Skeletal muscle satellite cell (primary cell): Measurements from ENCODE around the gene PEX14.

Experiments used
- H3K27me3 ChIP-seq: 2 replicates; pipeline ENCODE4 v1.7.0; 2013; ENCODE audit warnings: low read length; ENCODE audit not compliant: control insufficient read depth, insufficient read depth
- H3K36me3 ChIP-seq: 2 replicates; pipeline ENCODE4 v1.7.0; 2013; ENCODE audit warnings: mild to moderate bottlenecking, control low read depth, low read length; ENCODE audit not compliant: insufficient read depth
- H3K4me1 ChIP-seq: 2 replicates; pipeline ENCODE4 v1.7.0; 2013; ENCODE audit warnings: low read length; ENCODE audit not compliant: control insufficient read depth, insufficient read depth
- H3K4me2 ChIP-seq: 2 replicates; pipeline ENCODE4 v1.7.0; 2013; ENCODE audit warnings: mild to moderate bottlenecking, low read length
- H3K4me3 ChIP-seq: 2 replicates; pipeline ENCODE4 v1.7.0; 2013; ENCODE audit warnings: low read length
- H3K9ac ChIP-seq: 2 replicates; pipeline ENCODE4 v1.7.0; 2013; ENCODE audit warnings: mild to moderate bottlenecking, low read depth, low read length, moderate library complexity
- H3K9me3 ChIP-seq: replicated peaks from 2 replicates; pipeline ENCODE4 v1.7.0; 2013; ENCODE audit warnings: mild to moderate bottlenecking, control low read depth, low read length

PEX14 gene

DNA sequence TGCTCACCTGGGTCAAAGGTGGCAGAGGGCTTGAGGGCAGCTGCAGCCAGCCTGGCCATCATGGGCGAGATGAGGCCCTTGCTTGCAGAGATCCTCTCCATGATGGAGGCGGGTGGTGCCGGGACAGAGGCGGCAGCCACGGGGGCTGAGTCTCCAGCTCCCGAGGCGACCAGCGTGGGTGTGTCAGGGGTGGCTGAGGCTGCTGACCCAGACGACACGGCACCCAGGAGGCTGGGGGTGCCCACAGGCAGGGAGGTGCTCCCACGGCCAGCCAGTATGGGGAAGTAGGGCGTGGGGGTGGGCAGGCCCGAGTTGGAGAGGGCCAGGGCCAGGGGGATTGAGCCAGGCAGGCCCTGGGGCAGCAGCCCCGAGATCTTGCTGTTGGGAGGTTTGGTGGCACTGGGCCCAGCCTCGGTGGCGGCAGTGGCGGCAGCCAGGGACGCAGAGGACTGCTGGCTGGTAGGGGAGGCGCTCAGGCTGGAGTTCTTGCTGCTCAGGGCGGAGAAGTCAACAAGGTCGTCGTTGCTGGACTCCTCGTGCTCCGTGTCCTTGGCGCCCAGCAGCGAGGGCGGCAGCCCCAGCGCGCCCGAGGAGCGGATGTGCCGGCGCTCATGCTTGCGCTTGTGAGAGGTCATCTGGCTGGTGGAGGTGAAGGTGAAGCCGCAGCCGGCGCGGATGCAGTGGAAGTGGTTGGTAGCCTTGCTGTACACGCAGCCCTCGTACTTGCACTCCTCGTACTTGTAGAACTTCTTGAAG is 178.8 kb downstream of the PEX14 start:
- no peaks in the 10 kb centered on the region for H3K27me3 ChIP-seq
- no peak overlapping the region for H3K9ac ChIP-seq
- H3K36me3 ChIP-seq = no peaks in the 10 kb centered on the region
- H3K9me3 ChIP-seq = no peaks in the 10 kb centered on the region
- no peak overlapping the region for H3K4me2 ChIP-seq
- no peaks in the 10 kb centered on the region for H3K4me1 ChIP-seq
- H3K4me3 ChIP-seq = no peak overlapping the region

DNA sequence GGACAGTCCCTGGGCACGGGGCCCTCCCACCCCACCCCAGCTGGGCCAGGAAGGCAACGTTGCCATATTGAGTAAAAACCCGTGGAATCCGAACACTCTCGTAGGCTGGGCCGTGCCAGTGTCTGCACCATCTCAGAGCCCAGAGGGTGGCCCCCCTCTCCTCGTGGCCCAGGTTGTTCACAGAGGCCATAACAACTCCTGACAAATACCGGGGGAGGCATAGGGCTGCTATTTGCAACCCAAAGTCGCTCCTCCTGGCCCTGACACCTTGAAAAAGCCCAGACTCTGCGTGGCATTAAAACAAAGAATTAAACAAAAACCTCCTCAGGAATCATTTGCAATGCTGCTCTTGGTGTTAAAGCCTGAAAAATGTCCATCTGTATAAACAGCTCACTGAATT is 180.3 kb downstream of the PEX14 start:
- Histone ChIP-seq H3K4me3 (no peak overlapping the region), H3K4me1 (no peaks in the 10 kb centered on the region), H3K36me3 (no peaks in the 10 kb centered on the region), H3K27me3 (no peaks in the 10 kb centered on the region), H3K4me2 (no peak overlapping the region), H3K9me3 (no peaks in the 10 kb centered on the region), H3K9ac (no peak overlapping the region)

DNA sequence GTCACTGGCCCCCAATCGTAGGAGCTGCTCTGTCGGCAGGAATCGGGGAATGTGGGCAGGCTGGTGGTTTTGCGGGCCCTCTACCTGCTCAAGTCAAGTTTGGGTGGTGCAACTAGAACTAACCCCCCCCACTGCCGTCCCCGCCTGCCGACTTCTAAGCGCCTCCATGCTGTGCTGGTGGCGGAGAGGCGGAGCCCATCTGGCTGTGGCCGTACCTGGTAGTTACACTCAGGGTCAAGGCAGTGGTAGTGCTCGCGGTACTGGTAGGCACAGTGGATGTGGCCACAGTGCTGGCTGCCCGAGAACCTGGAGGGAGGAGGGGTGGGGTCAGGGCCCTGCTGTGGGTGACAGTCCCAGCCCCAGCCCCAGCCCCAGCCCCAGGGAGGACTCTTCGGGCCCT is 181.7 kb downstream of the PEX14 start:
- H3K4me3 ChIP-seq = no peak overlapping the region

DNA sequence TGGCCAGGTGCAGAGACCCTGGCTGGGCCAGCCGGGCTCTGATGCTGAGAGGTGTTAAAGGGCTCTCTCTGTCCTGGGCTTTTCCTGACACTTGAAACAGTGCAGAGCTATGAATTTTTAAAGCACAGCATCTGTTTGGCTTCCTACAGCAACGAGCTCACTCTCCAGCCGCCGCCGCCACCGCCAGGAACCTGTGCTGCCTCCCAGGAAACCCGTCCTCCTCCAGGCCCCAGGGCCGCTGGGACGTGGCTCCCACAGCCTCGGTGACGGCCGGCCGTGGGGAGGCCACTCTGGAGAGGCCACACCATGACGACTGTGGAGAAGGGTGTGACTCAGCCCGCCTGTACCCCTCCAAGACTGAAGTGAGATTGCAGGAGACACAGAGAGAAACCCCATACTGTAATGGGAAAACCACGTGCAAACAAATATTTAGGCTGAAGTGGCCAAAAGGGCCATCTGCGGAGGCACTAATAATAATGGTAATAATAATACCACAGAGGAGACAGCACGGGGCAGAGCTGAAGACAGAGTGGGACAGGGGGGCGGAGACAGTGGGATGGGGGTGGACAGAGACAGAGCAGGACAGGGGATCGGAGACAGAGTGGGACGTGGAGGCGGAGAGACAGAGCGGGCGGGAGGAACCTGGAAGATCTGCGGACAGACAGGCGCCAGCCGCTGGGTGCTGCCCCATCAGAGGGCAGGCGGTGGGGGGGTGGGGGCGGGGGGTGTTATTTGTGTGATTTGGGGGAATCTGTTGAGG is 182.5 kb downstream of the PEX14 start:
- H3K4me3 ChIP-seq = no peak overlapping the region
- H3K4me2 ChIP-seq = no peak overlapping the region
- no peaks in the 10 kb centered on the region for H3K27me3 ChIP-seq
- H3K4me1 ChIP-seq = no peaks in the 10 kb centered on the region
- no peaks in the 10 kb centered on the region for H3K36me3 ChIP-seq
- H3K9me3 ChIP-seq = no peaks in the 10 kb centered on the region
- no peak overlapping the region for H3K9ac ChIP-seq

More for the DNA sequence above, 181.7 kb downstream of the PEX14 start:
- Histone ChIP-seq H3K27me3 (no peaks in the 10 kb centered on the region), H3K9me3 (no peaks in the 10 kb centered on the region), H3K4me2 (no peak overlapping the region), H3K4me1 (no peaks in the 10 kb centered on the region), H3K36me3 (no peaks in the 10 kb centered on the region), H3K9ac (no peak overlapping the region)

DNA sequence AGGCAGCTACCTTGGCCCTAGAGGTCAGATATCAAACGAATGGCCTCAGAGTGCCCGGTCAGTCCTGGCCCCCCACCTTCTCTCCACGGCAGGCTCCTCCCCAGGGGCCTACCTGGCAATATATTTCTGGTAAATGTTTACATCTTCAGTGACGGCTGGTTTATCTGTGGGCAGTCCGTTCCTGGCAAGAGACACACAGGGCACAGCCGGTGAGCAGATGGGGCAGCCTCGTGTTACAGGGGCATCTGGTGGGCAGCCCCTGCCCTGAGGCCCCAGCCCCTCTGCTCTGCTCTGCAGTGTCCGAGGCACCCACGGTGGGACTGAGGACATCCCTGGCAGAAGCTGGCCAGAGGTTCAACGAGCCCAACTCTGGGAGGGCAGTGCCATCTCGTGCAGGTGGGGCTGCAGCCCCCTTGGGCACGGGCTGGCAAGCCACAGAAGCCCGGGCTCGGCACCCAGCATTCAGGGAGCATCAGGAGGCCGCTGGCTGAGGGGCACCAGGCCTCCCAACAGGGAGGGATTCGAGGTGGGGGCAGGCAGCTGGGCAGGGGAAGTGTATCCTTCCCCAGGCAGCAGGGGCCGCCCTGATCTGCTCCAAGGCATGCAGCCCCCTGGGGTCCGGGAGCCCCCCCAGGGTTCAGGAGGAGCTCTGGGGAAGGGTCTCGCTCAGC is 183.8 kb downstream of the PEX14 start:
- Histone ChIP-seq H3K36me3 (no peaks in the 10 kb centered on the region), H3K9ac (no peak overlapping the region), H3K4me2 (no peak overlapping the region), H3K27me3 (peaks cover 3% of the 10 kb centered on the region), H3K4me1 (peaks cover 5% of the 10 kb centered on the region), H3K4me3 (no peak overlapping the region), H3K9me3 (no peaks in the 10 kb centered on the region)

DNA sequence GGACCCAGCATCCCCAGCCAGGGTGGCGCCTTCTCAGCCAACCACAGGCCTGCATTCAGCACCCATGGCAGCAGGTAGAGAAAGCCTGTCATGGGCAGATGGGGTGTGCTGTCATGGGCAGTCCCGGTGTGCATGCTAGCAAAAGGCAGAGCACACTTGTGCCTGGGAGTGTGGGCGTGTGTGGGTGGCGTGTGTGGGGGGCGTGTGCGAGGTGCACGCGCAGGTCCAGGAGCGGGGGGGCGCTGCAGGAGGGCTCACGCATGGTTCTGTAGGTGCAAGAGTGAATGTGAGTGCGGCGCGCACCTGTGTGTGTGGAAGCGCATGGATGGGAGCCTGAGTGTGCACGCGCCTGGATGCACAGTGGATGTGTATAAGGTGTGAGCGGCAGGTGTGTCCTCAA is 184.5 kb downstream of the PEX14 start:
- H3K4me2 ChIP-seq = no peak overlapping the region
- peaks cover 6% of the 10 kb centered on the region for H3K4me1 ChIP-seq
- H3K27me3 ChIP-seq = peaks cover 5% of the 10 kb centered on the region
- no peak overlapping the region for H3K4me3 ChIP-seq
- H3K36me3 ChIP-seq = no peaks in the 10 kb centered on the region
- no peak overlapping the region for H3K9ac ChIP-seq
- H3K9me3 ChIP-seq = no peaks in the 10 kb centered on the region

DNA sequence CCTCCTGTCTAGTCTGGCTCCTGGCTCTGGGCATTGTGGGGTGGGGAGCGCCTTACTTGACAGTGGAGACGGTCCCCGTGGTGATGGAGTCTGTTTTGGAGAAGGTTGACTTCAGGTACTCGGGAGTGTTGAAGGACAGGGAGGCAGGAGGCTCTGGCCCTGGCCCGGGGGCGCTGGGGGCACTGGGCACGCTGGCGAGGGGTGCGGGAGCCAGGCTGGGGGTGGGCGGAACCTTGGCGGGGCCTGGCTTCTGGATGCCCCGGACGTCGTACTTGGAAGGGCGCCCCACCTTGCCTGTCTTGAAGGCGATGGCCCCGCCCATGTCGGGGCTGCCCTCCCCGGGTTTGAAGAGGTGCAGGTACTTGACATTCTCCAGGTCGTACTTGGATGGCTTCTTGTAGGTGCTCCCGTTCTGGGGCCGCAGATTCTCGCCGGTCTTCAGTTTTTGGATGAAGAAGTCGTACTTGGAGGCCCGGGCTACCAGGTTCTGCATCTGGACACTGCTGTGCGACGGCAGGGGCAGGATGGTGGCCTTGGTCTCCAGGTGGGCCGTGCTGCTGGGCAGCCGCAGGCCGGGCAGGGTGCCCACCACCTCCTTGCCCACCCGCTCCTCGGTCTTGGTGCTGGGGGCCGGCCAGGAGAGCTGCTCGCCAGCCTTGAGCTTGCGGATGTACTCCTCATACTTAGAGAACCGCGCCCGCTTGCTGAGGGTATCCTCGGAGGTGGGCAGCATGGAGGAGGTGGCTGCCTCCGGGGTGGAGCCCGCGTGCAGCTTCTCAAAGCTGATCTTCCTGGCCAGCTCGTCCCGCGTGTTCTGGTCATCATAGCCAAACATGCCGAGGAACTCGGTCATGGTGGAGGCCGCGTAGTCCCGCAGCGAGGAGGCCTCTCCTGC is 185.1 kb downstream of the PEX14 start:
- H3K9ac ChIP-seq = no peak overlapping the region
- H3K4me3 ChIP-seq = no peak overlapping the region
- peaks cover 5% of the 10 kb centered on the region for H3K27me3 ChIP-seq
- H3K4me2 ChIP-seq = no peak overlapping the region
- no peaks in the 10 kb centered on the region for H3K9me3 ChIP-seq
- peaks cover 6% of the 10 kb centered on the region for H3K4me1 ChIP-seq
- H3K36me3 ChIP-seq = no peaks in the 10 kb centered on the region

DNA sequence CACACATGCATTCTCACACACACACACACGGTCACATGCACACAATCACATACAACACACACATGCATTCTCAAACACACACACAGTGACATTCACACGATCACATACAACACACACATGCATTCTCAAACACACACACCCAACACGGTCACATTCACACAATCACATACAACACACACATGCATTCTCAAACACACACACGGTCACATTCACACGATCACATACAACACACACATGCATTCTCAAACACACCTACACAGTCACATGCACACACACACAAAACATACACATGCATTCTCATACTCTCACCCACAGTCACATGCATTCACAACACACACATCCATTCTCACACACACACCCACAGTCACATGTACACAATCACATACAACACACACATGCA is 186.7 kb downstream of the PEX14 start:
- Histone ChIP-seq H3K27me3 (peaks cover 11% of the 10 kb centered on the region), H3K9ac (no peak overlapping the region), H3K36me3 (no peaks in the 10 kb centered on the region), H3K9me3 (no peaks in the 10 kb centered on the region), H3K4me2 (no peak overlapping the region), H3K4me3 (no peak overlapping the region), H3K4me1 (peaks cover 6% of the 10 kb centered on the region)

DNA sequence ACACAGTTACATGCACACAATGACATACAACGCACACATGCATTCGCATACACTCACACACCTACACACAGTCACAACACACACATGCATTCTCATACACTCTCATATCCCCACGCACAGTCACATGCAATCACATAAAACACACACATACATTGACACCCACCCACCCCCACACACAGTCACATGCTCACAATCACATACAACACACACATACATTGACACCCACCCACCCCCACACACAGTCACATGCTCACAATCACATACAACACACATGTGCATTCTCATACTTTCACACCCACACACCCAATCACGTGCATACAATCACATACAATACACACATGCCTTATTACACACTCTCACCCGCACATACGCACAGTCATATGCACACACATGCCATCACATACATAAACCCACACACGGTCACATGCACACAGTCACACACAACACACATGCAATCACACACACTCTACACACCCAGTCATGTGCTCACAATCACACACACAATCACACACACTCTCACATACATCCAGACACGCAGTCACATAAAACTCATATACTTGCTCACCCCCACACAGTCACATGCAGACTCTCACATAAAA is 187.4 kb downstream of the PEX14 start:
- peaks cover 6% of the 10 kb centered on the region for H3K4me1 ChIP-seq
- H3K4me2 ChIP-seq = no peak overlapping the region
- no peak overlapping the region for H3K9ac ChIP-seq
- no peak overlapping the region for H3K4me3 ChIP-seq
- no peaks in the 10 kb centered on the region for H3K9me3 ChIP-seq
- peaks cover 11% of the 10 kb centered on the region for H3K27me3 ChIP-seq
- no peaks in the 10 kb centered on the region for H3K36me3 ChIP-seq

DNA sequence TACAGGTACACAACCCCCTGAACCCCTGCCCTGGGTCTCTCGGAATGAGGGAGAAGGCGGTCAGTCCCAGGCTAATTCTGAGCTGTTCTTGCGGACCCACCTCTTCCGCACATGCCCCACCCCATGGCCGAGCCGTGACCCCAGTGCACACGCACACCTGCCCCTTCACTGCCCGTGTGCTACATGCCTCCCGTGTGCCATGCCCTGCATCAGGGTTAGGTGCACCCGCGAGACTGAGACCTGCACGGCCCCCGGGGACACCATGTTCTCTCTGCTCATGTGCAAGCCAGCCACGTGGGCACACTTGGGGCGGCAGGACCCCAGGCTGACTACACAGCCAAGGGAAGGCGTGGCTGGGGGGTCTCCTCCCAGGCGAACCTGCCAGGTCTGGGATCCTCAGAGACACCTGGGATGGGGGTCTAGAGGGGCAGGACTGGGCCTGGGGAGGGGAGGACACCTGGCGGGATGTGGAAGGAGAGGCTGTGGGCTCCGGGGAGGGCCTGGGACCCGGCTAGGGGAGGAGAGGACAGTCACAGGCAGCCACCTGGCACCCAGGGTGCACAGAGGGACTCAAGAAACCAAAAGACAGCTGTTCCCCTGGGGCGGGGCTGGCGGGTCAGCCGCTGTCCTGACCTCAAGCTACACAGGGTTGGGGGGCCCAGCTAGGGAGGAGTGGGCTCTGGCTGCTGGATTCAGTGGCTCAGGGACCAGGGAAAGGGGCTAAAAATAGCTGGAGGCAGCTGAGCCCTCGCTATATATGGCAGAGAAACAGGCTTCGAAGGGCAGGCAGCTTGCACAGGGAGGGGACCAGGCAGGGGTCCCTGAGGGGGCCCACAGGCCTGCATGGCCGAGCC is 188.3 kb downstream of the PEX14 start:
- H3K4me1 ChIP-seq = peaks cover 6% of the 10 kb centered on the region
- peak overlapping the region; percentile 18 for H3K4me3 ChIP-seq
- H3K4me2 ChIP-seq = peak overlapping the region; percentile 31
- no peaks in the 10 kb centered on the region for H3K36me3 ChIP-seq
- no peaks in the 10 kb centered on the region for H3K9me3 ChIP-seq
- peaks cover 11% of the 10 kb centered on the region for H3K27me3 ChIP-seq
- H3K9ac ChIP-seq = no peak overlapping the region
